ENCODE measurements around the gene NFATC2.

NFATC2 gene

GRCh38 chr20:51565298-51566144 lies 23.0 kb upstream of the NFATC2 start:
- peaks cover 35% of the 10 kb centered on the region for H3K27me3 ChIP-seq (ENCODE audit: insufficient read depth, poor library complexity, severe bottlenecking)
- no peak overlapping the region for H3K27ac ChIP-seq (replicated peaks)
- TF ChIP-seq, protein P1, sequence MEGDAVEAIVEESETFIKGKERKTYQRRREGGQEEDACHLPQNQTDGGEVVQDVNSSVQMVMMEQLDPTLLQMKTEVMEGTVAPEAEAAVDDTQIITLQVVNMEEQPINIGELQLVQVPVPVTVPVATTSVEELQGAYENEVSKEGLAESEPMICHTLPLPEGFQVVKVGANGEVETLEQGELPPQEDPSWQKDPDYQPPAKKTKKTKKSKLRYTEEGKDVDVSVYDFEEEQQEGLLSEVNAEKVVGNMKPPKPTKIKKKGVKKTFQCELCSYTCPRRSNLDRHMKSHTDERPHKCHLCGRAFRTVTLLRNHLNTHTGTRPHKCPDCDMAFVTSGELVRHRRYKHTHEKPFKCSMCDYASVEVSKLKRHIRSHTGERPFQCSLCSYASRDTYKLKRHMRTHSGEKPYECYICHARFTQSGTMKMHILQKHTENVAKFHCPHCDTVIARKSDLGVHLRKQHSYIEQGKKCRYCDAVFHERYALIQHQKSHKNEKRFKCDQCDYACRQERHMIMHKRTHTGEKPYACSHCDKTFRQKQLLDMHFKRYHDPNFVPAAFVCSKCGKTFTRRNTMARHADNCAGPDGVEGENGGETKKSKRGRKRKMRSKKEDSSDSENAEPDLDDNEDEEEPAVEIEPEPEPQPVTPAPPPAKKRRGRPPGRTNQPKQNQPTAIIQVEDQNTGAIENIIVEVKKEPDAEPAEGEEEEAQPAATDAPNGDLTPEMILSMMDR (IDR thresholded peaks at IDR 0.05; ENCODE audit: insufficient read depth, low read length), result no peak
- TF ChIP-seq SPI1 (IDR thresholded peaks at IDR 0.05; ENCODE audit: borderline replicate concordance, low read depth) (no peak), POLR2AphosphoS5 (IDR thresholded peaks at IDR 0.05; ENCODE audit: low read depth) (no peak)
- DNase-seq (ENCODE audit: low read depth in 1 of 2, low spot score in 1 of 2), result no peak
- H3K4me3 ChIP-seq (replicated peaks; ENCODE audit: insufficient read depth, low read length), result no peak overlapping the region

DNA sequence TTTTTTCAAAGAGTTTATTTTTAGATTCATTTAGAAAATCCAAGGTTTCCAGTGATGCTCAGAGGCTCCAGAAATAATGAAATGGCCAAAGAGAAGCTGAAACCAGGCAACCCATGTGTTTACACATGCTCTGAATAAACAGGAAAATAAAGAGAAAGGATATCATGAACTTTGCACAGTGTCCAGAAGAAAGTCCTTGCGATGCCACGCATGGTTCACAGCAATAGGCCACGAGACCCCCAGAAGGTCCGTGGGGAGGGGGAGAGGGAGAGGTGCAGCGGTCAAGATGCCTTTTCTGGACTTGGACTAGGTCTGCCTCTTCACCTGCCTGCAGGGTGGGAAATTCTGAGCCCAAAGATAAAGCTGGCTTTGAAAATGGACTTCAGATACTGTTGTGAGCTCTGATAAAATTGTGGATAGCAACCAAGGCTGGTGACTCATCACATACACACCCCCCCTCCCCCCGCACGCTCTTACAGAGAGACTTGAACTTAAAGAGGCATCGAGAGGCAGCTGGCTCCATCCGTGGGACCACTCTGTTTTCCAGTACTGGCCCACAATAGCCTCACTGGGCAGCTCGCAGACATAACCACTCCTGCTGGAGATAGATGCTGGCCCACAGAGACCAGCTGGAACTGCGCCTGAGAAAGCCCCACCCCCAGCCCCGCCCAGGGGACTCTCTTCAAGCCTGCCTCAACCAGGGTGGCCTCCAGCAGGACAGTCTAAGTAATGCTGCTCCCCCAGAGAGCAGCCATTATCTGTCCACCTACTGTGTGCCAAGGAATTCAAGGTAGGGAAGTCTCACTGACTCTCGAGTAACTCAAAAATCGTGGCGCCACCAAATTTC lies 21.2 kb upstream of the NFATC2 start:
- no peak for DNase-seq (ENCODE audit: low read depth in 1 of 2, low spot score in 1 of 2)
- Histone ChIP-seq H3K27me3 (ENCODE audit: insufficient read depth, poor library complexity, severe bottlenecking) (peaks cover 39% of the 10 kb centered on the region), H3K4me3 (replicated peaks; ENCODE audit: insufficient read depth, low read length) (no peak overlapping the region), H3K27ac (replicated peaks) (no peak overlapping the region)
- TF ChIP-seq SPI1 (IDR thresholded peaks at IDR 0.05; ENCODE audit: borderline replicate concordance, low read depth), result no peak
- TF ChIP-seq, protein P2, sequence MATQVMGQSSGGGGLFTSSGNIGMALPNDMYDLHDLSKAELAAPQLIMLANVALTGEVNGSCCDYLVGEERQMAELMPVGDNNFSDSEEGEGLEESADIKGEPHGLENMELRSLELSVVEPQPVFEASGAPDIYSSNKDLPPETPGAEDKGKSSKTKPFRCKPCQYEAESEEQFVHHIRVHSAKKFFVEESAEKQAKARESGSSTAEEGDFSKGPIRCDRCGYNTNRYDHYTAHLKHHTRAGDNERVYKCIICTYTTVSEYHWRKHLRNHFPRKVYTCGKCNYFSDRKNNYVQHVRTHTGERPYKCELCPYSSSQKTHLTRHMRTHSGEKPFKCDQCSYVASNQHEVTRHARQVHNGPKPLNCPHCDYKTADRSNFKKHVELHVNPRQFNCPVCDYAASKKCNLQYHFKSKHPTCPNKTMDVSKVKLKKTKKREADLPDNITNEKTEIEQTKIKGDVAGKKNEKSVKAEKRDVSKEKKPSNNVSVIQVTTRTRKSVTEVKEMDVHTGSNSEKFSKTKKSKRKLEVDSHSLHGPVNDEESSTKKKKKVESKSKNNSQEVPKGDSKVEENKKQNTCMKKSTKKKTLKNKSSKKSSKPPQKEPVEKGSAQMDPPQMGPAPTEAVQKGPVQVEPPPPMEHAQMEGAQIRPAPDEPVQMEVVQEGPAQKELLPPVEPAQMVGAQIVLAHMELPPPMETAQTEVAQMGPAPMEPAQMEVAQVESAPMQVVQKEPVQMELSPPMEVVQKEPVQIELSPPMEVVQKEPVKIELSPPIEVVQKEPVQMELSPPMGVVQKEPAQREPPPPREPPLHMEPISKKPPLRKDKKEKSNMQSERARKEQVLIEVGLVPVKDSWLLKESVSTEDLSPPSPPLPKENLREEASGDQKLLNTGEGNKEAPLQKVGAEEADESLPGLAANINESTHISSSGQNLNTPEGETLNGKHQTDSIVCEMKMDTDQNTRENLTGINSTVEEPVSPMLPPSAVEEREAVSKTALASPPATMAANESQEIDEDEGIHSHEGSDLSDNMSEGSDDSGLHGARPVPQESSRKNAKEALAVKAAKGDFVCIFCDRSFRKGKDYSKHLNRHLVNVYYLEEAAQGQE (IDR thresholded peaks at IDR 0.05; ENCODE audit: insufficient replicate concordance, low read depth), result no peak
- TF ChIP-seq, protein P1 (IDR thresholded peaks at IDR 0.05; ENCODE audit: insufficient read depth, low read length), result no peak
- no peak for TF ChIP-seq GABPA (IDR thresholded peaks at IDR 0.05; ENCODE audit: low read depth)
- TF ChIP-seq POLR2AphosphoS5 (IDR thresholded peaks at IDR 0.05; ENCODE audit: low read depth), result no peak

- TF ChIP-seq POLR2AphosphoS5 (IDR thresholded peaks at IDR 0.05; ENCODE audit: low read depth) (no peak), SPI1 (IDR thresholded peaks at IDR 0.05; ENCODE audit: borderline replicate concordance, low read depth) (no peak), GABPA (IDR thresholded peaks at IDR 0.05; ENCODE audit: low read depth) (no peak)
- TF ChIP-seq, protein P1 (IDR thresholded peaks at IDR 0.05; ENCODE audit: insufficient read depth, low read length), result no peak
- TF ChIP-seq, protein P2 (IDR thresholded peaks at IDR 0.05; ENCODE audit: insufficient replicate concordance, low read depth), result no peak
- DNase-seq (ENCODE audit: low read depth in 1 of 2, low spot score in 1 of 2), result no peak
- Histone ChIP-seq H3K27ac (replicated peaks) (no peak overlapping the region), H3K4me3 (replicated peaks; ENCODE audit: insufficient read depth, low read length) (peak overlapping the region; percentile 31), H3K27me3 (ENCODE audit: insufficient read depth, poor library complexity, severe bottlenecking) (peaks cover 39% of the 10 kb centered on the region)
Measured at GRCh38 chr20:51563174-51563485, 20.6 kb upstream of the NFATC2 start.

All from HL-60 (cell line).